ENCODE measurements around the gene AKAP13.

AKAP13 gene

DNA sequence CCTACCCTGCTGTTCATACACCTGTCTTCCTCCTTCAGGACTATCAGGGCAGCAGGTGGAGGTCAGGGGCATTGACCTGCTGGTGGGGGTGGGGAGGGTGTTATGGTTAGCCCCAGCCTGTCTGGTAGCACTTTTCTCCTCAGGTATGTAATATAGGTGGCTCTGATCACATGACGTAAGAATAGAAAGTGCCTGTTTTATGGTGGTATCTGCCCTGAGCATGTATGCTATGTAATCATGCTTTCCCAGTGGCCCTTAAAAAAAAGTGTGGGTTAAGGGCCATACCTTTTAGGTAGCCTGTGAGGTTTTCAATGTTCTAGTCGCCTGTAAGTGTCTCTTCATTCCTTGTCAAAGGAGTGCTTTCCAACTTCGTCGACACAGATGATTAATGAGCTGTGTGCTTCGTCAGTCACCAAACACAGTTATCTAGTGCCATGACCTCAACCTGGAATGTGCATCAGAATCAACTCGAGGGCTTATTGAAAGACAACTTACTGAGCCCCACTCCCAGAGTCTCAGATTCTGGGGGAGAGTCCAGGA lies 328.1 kb downstream of the AKAP13 start:
- H3K4me3 ChIP-seq: no peak overlapping the region
- H3K9me3 ChIP-seq: no peaks in the 10 kb centered on the region
- H3K36me3 ChIP-seq (replicated peaks): peaks cover 3% of the 10 kb centered on the region
- H3K27me3 ChIP-seq (ENCODE audit: low read depth): no peaks in the 10 kb centered on the region
- no peak for DNase-seq (ENCODE audit: low spot score in 2 of 2)
- in situ Hi-C loops (cut with MboI; ENCODE audit: low sequenced_read_pairs): no loop called here
- peaks cover 10% of the 10 kb centered on the region for H3K4me1 ChIP-seq

DNA sequence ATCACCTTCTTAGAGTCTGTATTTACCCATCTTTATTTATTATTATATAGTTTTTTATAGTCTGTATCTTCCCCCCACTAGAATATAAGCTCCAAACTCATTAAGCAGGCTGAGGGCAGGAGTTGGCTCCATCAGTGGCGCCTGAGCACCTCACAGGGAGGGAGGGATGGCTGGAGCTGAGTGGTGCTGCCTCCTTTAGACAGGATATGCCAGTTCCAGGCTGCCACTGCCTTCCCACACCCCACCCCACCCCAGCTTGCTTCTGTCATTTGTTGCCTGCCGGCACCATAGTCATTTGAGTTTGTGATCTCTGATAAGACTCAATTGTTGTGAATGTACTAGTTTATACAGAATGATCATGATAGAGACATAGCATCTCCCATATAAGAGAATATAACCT lies 328.8 kb downstream of the AKAP13 start:
- in situ Hi-C loops (cut with MboI; ENCODE audit: low sequenced_read_pairs): no loop called here

DNA sequence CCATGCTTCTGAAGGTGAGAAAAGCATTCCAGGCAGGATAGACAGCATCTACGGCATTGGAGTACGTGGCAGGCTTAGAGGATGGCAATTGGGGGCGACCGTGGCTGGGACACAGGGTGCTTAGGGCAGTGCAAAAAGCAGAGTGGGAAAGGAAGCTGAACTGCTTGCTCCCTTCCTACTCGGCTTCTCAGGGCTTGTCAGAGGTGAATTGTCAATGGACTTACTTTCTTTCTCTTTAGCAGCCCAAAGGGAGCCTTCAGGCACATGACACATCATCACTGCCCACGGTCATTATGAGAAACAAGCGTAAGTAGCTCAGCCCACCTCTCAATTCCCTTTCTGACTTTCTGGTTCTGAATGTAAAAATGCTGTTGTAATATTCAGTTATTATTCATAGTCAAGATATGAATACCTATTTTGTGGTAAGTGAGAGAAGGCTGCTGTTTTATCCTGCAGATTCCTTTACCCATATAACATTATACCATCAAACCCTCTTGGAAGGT lies 330.0 kb downstream of the AKAP13 start:
- peaks cover 3% of the 10 kb centered on the region for H3K36me3 ChIP-seq (replicated peaks)

More for the DNA sequence above, 328.8 kb downstream of the AKAP13 start:
- no peaks in the 10 kb centered on the region for H3K9me3 ChIP-seq
- H3K4me1 ChIP-seq: peaks cover 10% of the 10 kb centered on the region
- H3K27me3 ChIP-seq (ENCODE audit: low read depth): no peaks in the 10 kb centered on the region
- H3K4me3 ChIP-seq: no peak overlapping the region
- DNase-seq (ENCODE audit: low spot score in 2 of 2): no peak
- H3K36me3 ChIP-seq (replicated peaks): peaks cover 3% of the 10 kb centered on the region

DNA sequence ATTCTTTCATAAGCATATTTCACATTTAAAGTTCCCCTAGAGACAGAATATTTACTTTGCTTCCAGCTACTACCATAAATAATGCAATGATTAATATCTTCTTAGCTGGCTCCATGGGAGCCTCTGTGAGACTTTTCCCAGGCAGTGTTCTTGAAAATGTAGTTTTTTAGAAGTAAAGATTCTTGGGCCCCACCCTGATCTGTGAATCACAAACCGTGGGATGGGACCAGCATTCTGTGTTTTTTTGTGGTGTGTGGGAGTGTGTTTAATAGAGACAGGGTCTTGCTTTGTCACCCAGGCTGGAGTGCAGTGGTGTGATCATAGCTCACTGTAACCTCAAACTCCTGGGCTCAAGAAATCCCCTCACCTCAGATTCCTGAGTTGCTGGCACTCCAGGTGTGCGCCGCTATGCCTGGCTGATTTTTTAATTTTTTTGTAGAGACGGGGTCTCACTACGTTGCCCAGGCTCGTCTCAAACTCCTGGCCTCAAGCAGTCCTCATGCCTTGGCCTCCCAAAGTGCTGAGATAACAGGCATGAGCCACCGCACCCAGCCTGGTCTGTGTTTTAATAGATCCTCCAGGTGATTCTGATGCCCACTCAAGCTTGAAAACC lies 331.3 kb downstream of the AKAP13 start:
- Histone ChIP-seq H3K27me3 (ENCODE audit: low read depth) (no peaks in the 10 kb centered on the region), H3K9me3 (no peaks in the 10 kb centered on the region), H3K36me3 (replicated peaks) (peaks cover 3% of the 10 kb centered on the region), H3K4me3 (no peak overlapping the region), H3K4me1 (peaks cover 10% of the 10 kb centered on the region)
- DNase-seq (ENCODE audit: low spot score in 2 of 2): no peak
- in situ Hi-C loops (cut with MboI; ENCODE audit: low sequenced_read_pairs): no loop called here

More for the DNA sequence above, 330.0 kb downstream of the AKAP13 start:
- peaks cover 10% of the 10 kb centered on the region for H3K4me1 ChIP-seq
- no peak overlapping the region for H3K4me3 ChIP-seq
- in situ Hi-C loops (cut with MboI; ENCODE audit: low sequenced_read_pairs): no loop called here
- no peak for DNase-seq (ENCODE audit: low spot score in 2 of 2)
- no peaks in the 10 kb centered on the region for H3K27me3 ChIP-seq (ENCODE audit: low read depth)
- H3K9me3 ChIP-seq: no peaks in the 10 kb centered on the region

DNA sequence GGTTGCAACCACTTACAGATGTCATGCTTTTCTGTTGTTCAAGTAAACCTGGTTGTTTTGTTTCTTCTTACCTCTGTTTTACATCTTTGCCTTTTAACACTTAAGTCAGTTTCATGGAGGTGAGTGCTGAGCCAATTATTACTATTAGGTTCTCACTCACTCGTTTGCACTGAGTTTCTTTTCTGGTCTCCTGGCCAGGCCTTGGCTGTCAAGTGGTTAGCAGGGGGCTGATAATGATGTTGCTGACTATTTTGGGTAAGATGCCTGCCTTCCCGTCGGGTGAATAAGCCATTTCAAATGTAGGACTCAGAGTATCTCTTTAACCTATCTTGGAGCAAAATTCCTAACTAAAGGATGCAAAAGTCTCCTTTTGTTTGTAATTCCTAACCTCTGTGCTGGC lies 335.9 kb downstream of the AKAP13 start:
- no peak overlapping the region for H3K4me3 ChIP-seq
- H3K4me1 ChIP-seq: no peaks in the 10 kb centered on the region
- peaks cover 29% of the 10 kb centered on the region for H3K36me3 ChIP-seq (replicated peaks)
- H3K27me3 ChIP-seq (ENCODE audit: low read depth): no peaks in the 10 kb centered on the region
- no peak for DNase-seq (ENCODE audit: low spot score in 2 of 2)
- H3K9me3 ChIP-seq: no peaks in the 10 kb centered on the region
- in situ Hi-C loops (cut with MboI; ENCODE audit: low sequenced_read_pairs): no loop called here

DNA sequence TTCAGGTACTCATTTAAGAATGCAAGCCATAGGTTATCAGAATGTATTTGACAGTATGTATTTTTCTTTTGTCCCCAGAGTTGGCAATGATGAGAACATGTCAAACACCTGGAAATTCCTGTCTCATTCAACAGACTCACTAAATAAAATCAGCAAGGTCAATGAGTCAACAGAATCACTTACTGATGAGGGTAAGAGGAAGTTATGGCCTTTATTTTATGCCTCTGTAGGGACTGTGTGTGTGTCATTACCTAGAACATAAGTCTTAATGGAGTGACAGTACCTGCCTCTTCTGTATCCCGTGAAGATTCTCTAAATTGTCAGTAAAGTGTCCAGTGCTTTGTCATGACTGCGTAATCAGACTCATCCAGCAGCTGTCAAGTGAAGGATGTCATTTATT lies 336.8 kb downstream of the AKAP13 start:
- no peaks in the 10 kb centered on the region for H3K27me3 ChIP-seq (ENCODE audit: low read depth)
- peaks cover 39% of the 10 kb centered on the region for H3K36me3 ChIP-seq (replicated peaks)
- H3K9me3 ChIP-seq: no peaks in the 10 kb centered on the region
- in situ Hi-C loops (cut with MboI; ENCODE audit: low sequenced_read_pairs): no loop called here
- no peak overlapping the region for H3K4me3 ChIP-seq
- H3K4me1 ChIP-seq: no peaks in the 10 kb centered on the region
- no peak for DNase-seq (ENCODE audit: low spot score in 2 of 2)

DNA sequence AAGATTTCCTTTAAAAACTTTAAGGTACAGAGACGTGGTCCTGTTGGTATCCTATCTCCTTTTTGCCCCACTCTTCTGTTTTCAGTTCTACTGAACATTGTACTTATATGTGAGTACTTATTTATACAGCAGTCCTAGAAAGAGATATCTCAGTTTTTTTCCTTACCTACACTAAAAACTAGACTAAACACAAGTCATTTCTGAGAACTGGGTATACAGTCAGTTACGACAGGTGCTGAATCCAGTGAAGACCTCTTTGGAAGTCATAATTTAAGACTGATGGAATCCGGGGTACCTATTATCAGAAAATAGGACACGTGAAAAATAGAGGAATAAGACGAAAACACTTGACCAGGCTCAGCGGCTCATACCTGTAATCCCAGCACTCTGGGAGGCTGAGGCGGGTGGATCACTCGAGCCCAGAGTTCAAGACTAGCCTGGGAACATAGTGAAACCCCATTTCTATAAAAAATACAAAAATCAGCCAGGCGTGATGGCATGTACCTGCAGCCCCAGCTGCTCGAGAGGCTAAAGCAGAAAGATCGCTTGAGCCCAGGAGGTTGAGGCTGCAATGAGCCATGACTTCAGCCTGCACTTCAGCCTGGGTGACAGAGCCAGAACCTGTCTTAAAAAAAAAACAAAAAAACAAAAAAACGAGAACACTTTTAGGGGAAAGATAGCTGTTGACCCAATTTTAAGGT lies 338.0 kb downstream of the AKAP13 start:
- in situ Hi-C loops (cut with MboI; ENCODE audit: low sequenced_read_pairs): no loop called here
- no peak for DNase-seq (ENCODE audit: low spot score in 2 of 2)

DNA sequence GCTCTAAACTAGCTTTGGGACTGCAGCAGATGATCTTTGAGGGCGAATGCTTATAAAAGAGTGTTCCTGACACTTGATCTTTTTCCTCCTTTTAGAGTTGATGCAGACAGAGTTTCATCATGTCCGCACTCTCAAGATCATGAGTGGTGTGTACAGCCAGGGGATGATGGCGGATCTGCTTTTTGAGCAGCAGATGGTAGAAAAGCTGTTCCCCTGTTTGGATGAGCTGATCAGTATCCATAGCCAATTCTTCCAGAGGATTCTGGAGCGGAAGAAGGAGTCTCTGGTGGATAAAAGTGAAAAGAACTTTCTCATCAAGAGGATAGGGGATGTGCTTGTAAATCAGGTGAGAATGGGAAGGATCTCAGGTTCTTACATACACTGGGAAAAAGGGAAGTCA lies 338.6 kb downstream of the AKAP13 start:
- Histone ChIP-seq H3K27me3 (ENCODE audit: low read depth) (no peaks in the 10 kb centered on the region), H3K9me3 (no peaks in the 10 kb centered on the region), H3K4me3 (no peak overlapping the region), H3K4me1 (no peaks in the 10 kb centered on the region), H3K36me3 (replicated peaks) (peaks cover 49% of the 10 kb centered on the region)
- DNase-seq (ENCODE audit: low spot score in 2 of 2): no peak
- in situ Hi-C loops (cut with MboI; ENCODE audit: low sequenced_read_pairs): no loop called here

More for the DNA sequence above, 338.0 kb downstream of the AKAP13 start:
- Histone ChIP-seq H3K4me1 (no peaks in the 10 kb centered on the region), H3K27me3 (ENCODE audit: low read depth) (no peaks in the 10 kb centered on the region), H3K36me3 (replicated peaks) (peaks cover 45% of the 10 kb centered on the region), H3K4me3 (no peak overlapping the region), H3K9me3 (no peaks in the 10 kb centered on the region)

DNA sequence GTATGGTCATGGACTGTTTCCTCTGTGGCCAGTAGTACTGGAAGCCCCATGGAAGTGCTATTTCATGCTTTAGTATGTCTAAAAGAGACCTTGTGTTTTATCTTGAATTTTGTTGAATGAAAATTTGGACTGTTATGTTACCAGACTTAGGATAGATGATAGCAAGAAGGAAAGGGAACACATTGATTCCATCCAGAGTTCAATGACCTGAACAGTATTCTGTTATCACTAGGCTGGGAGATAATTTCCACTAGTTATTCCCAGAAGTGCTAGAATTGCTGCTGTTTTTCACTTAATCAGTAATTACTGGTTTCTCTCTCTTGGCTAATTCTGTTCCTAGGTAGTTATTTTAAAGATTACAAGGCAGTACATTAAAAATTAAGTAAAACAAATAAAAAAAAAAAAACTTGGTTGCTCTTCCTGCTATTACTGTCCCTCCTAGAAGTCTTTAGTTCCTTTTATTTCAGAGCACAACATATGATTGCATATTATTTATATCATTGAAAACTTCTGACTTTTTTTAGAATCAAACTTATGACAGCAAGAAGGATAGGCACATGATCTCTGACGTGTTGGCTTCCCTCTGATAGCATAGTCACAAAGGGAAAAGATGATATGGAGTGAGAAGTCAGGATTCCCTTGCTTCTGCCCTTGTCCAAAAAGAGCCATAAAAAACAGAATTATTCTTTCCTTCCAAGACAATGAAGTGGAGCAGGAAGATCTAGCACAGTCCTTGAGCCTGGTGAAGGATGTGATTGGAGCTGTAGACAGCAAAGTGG lies 342.2 kb downstream of the AKAP13 start:
- no peak overlapping the region for H3K4me3 ChIP-seq
- DNase-seq (ENCODE audit: low spot score in 2 of 2): no peak
- H3K27me3 ChIP-seq (ENCODE audit: low read depth): no peaks in the 10 kb centered on the region
- in situ Hi-C loops (cut with MboI; ENCODE audit: low sequenced_read_pairs): no loop called here
- H3K36me3 ChIP-seq (replicated peaks): peaks cover 52% of the 10 kb centered on the region
- no peaks in the 10 kb centered on the region for H3K4me1 ChIP-seq
- no peaks in the 10 kb centered on the region for H3K9me3 ChIP-seq

DNA sequence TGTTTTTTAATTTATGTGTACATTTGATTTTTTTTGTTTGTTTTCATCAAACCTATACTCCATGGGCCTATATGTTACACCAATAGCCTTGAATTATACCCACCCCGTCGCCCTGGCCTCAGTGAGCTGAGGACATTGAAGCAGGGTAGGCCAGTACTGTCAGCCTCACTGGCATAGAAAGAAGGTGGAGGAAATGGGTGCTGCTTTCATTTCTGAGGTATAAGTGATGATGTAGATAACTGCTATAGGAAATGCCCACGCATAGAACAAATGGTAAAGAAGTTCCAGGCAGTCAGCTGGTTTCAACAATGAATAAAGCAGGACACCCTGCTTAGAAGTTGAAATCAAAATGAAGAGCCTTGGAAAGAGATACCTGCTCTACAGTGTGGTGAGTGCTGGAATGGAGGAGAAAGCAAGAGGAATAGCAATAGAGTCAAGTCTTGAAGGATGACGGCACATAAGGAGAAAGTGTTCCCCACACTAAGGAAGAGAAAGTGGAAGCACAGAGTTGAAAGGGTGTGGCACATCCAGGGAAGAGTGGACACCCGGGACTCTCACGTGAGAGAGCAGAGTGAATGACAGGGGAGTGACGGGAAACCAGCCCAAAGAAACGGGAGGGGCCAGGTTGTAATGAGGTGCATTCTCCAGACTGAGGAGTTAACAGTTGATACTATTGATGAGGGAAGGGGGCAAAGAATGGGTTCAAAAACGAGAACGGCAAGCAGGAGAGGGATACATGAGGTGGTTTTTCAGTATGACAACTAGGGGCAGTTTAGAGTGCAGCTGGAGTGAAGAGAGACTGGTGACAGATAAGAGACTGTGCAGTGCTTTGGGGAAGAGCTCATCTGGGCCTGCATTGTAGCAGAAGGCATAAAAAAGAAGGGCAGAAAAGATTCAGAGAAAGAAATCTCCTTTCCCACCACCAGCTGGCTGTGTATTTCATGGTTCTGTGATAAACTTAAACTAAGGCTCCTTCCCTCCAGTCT lies 343.9 kb downstream of the AKAP13 start:
- in situ Hi-C loops (cut with MboI; ENCODE audit: low sequenced_read_pairs): no loop called here
- Histone ChIP-seq H3K9me3 (no peaks in the 10 kb centered on the region), H3K4me3 (no peak overlapping the region), H3K36me3 (replicated peaks) (peaks cover 49% of the 10 kb centered on the region), H3K27me3 (ENCODE audit: low read depth) (no peaks in the 10 kb centered on the region), H3K4me1 (no peaks in the 10 kb centered on the region)
- DNase-seq (ENCODE audit: low spot score in 2 of 2): no peak

DNA sequence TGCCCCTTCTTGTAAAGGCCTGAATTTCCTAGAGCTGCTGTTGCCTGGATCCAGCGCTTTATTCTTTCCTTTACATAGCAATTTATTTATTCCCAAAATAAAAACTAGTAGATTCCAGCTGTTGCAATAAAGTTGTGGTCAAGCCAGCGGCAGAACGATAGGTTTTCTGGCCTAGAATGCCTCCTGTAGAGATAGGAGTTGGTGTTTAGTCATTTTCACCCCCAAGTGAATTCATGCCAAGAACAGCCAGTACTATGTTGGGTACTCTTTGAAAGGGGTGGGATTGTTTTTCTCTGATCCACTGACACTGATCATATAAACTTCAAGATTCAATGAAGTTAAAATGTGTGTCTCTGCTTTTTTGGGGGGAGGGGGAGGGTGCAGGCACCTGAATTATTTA lies 344.6 kb downstream of the AKAP13 start:
- Histone ChIP-seq H3K36me3 (replicated peaks) (peaks cover 46% of the 10 kb centered on the region), H3K4me1 (no peaks in the 10 kb centered on the region), H3K9me3 (no peaks in the 10 kb centered on the region), H3K27me3 (ENCODE audit: low read depth) (no peaks in the 10 kb centered on the region), H3K4me3 (no peak overlapping the region)
- no peak for DNase-seq (ENCODE audit: low spot score in 2 of 2)
- in situ Hi-C loops (cut with MboI; ENCODE audit: low sequenced_read_pairs): no loop called here

DNA sequence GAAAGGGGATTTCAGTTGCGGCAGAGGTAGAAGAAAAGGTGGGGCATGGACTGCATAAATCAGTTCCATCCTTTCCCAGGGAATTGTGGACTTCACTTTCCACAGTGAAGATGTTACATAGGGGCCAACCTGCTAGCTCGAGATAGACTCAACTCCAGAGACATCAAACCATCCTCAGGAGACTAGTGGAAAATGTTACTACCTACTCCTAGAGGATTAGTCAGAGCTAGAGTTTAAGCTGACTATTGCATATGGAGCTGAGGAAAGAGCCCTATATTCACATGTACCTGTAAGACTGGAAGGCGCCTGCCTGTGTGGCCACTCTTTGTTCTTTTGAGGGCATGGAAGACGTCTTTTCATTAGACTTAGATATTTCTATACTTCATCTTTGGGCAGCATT lies 345.2 kb downstream of the AKAP13 start:
- no peak for DNase-seq (ENCODE audit: low spot score in 2 of 2)
- no peaks in the 10 kb centered on the region for H3K4me1 ChIP-seq
- in situ Hi-C loops (cut with MboI; ENCODE audit: low sequenced_read_pairs): no loop called here
- no peaks in the 10 kb centered on the region for H3K27me3 ChIP-seq (ENCODE audit: low read depth)
- peaks cover 45% of the 10 kb centered on the region for H3K36me3 ChIP-seq (replicated peaks)
- no peaks in the 10 kb centered on the region for H3K9me3 ChIP-seq
- no peak overlapping the region for H3K4me3 ChIP-seq

DNA sequence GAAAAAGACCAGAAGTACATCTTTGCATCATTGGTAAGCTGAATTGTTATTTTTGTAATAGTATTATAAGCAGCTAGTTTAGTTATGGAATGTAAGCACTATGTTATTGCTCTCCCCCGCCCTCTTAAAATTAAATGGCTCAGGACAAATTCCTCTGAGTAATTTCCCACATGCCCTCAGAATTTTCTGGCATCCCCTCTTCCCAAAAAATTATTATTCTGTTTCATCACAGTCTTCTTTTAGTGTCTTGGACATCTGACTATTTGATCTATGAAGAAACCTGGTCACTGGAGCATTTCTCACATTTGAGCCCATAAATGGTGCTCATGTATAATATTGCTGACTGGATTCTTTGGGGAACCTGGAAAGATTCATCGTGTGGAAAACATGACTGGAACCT lies 346.1 kb downstream of the AKAP13 start:
- in situ Hi-C loops (cut with MboI; ENCODE audit: low sequenced_read_pairs): no loop called here
- Histone ChIP-seq H3K4me1 (no peaks in the 10 kb centered on the region), H3K36me3 (replicated peaks) (peaks cover 41% of the 10 kb centered on the region)

More for the DNA sequence above, 346.1 kb downstream of the AKAP13 start:
- H3K9me3 ChIP-seq: no peaks in the 10 kb centered on the region
- no peaks in the 10 kb centered on the region for H3K27me3 ChIP-seq (ENCODE audit: low read depth)
- no peak for DNase-seq (ENCODE audit: low spot score in 2 of 2)
- H3K4me3 ChIP-seq: no peak overlapping the region
